ENCODE data around the gene MINDY4. TPM values are rescaled to one million over a fixed set of nuclear protein-coding genes. Genes with fewer than 3 reads are reported as not detected.
A peak's percentile ranks its signal among the peaks of the same experiment; 100 is the strongest.

MINDY4 gene
- total and polyA plus RNA-seq, 2 donors (not counting 1 experiment from before 2014, with no cell fraction given), result 6.1 to 6.3 TPM

GRCh38 chr7:30915005-30915601, 143.9 kb downstream of the MINDY4 start:
- Histone ChIP-seq H3K36me3 (ENCODE audit: control insufficient read depth, insufficient read depth, low read length) (no peaks in the 10 kb centered on the region), H3K9ac (ENCODE audit: insufficient read depth, low read length) (peak overlapping the region; percentile 37), H4K20me1 (ENCODE audit: control insufficient read depth, extremely low read depth, insufficient read depth, low read length) (no peaks in the 10 kb centered on the region), H3K4me3 (replicated peaks in 1 of 4; ENCODE audit: control extremely low read depth in 1 of 4, insufficient read depth in 1 of 4, low read depth in 3 of 4, low read length in 4 of 4) (no peak overlapping the region), H3K27me3 (ENCODE audit: control insufficient read depth, insufficient read depth, low read length) (no peaks in the 10 kb centered on the region), H3K27ac (ENCODE audit: insufficient read depth, low read length) (peak overlapping the region; percentile 22), H2AFZ (ENCODE audit: low read length) (no peak overlapping the region), H3K4me2 (ENCODE audit: extremely low read depth, insufficient read depth, low read length) (no peak overlapping the region), H3K9me3 (ENCODE audit: control insufficient read depth, insufficient read depth, low read depth, low read length) (no peaks in the 10 kb centered on the region), H3K4me1 (ENCODE audit: control insufficient read depth, extremely low read depth, insufficient read depth, low read length) (peaks cover 21% of the 10 kb centered on the region), H3K79me2 (ENCODE audit: control insufficient read depth, insufficient read depth, low read length) (no peaks in the 10 kb centered on the region)
- DNase-seq (ENCODE audit: low read depth in 2 of 2), result peak in 1 of 2 donors; percentile 14
- no peak for TF ChIP-seq CTCF (conservative IDR thresholded peaks at IDR 0.05 in 1 of 2, IDR thresholded peaks at IDR 0.05 in 1 of 2; ENCODE audit: low read depth in 1 of 2, low read length in 2 of 2)
- TF ChIP-seq EZH2 (IDR thresholded peaks at IDR 0.05; ENCODE audit: low read length, missing control alignments), result no peak

GRCh38 chr7:30915751-30916150, 144.5 kb downstream of the MINDY4 start:
- DNase-seq (ENCODE audit: low read depth in 2 of 2), result no peak
- Histone ChIP-seq H3K4me3 (replicated peaks in 1 of 4; ENCODE audit: control extremely low read depth in 1 of 4, insufficient read depth in 1 of 4, low read depth in 3 of 4, low read length in 4 of 4) (no peak overlapping the region), H3K27me3 (ENCODE audit: control insufficient read depth, insufficient read depth, low read length) (no peaks in the 10 kb centered on the region), H3K79me2 (ENCODE audit: control insufficient read depth, insufficient read depth, low read length) (no peaks in the 10 kb centered on the region), H3K36me3 (ENCODE audit: control insufficient read depth, insufficient read depth, low read length) (no peaks in the 10 kb centered on the region), H3K9me3 (ENCODE audit: control insufficient read depth, insufficient read depth, low read depth, low read length) (no peaks in the 10 kb centered on the region), H3K4me2 (ENCODE audit: extremely low read depth, insufficient read depth, low read length) (no peak overlapping the region), H3K27ac (ENCODE audit: insufficient read depth, low read length) (no peak overlapping the region), H4K20me1 (ENCODE audit: control insufficient read depth, extremely low read depth, insufficient read depth, low read length) (no peaks in the 10 kb centered on the region), H2AFZ (ENCODE audit: low read length) (no peak overlapping the region), H3K9ac (ENCODE audit: insufficient read depth, low read length) (no peak overlapping the region), H3K4me1 (ENCODE audit: control insufficient read depth, extremely low read depth, insufficient read depth, low read length) (peaks cover 19% of the 10 kb centered on the region)
- no peak for TF ChIP-seq CTCF (conservative IDR thresholded peaks at IDR 0.05 in 1 of 2, IDR thresholded peaks at IDR 0.05 in 1 of 2; ENCODE audit: low read depth in 1 of 2, low read length in 2 of 2)
- TF ChIP-seq EZH2 (IDR thresholded peaks at IDR 0.05; ENCODE audit: low read length, missing control alignments), result no peak

- no peak for DNase-seq (ENCODE audit: low read depth in 2 of 2)
- Histone ChIP-seq H2AFZ (ENCODE audit: low read length) (no peak overlapping the region), H3K4me2 (ENCODE audit: extremely low read depth, insufficient read depth, low read length) (no peak overlapping the region), H3K9me3 (ENCODE audit: control insufficient read depth, insufficient read depth, low read depth, low read length) (no peaks in the 10 kb centered on the region), H3K27ac (ENCODE audit: insufficient read depth, low read length) (no peak overlapping the region), H3K36me3 (ENCODE audit: control insufficient read depth, insufficient read depth, low read length) (no peaks in the 10 kb centered on the region), H3K9ac (ENCODE audit: insufficient read depth, low read length) (no peak overlapping the region), H3K79me2 (ENCODE audit: control insufficient read depth, insufficient read depth, low read length) (no peaks in the 10 kb centered on the region), H3K4me3 (replicated peaks in 1 of 4; ENCODE audit: control extremely low read depth in 1 of 4, insufficient read depth in 1 of 4, low read depth in 3 of 4, low read length in 4 of 4) (no peak overlapping the region), H4K20me1 (ENCODE audit: control insufficient read depth, extremely low read depth, insufficient read depth, low read length) (no peaks in the 10 kb centered on the region), H3K27me3 (ENCODE audit: control insufficient read depth, insufficient read depth, low read length) (no peaks in the 10 kb centered on the region), H3K4me1 (ENCODE audit: control insufficient read depth, extremely low read depth, insufficient read depth, low read length) (peaks cover 22% of the 10 kb centered on the region)
- TF ChIP-seq CTCF (conservative IDR thresholded peaks at IDR 0.05 in 1 of 2, IDR thresholded peaks at IDR 0.05 in 1 of 2; ENCODE audit: low read depth in 1 of 2, low read length in 2 of 2) (no peak), EZH2 (IDR thresholded peaks at IDR 0.05; ENCODE audit: low read length, missing control alignments) (no peak)
Observed at GRCh38 chr7:30916255-30916654, 145.0 kb downstream of the MINDY4 start.
